Suprapubic skin (tissue), 4 donors: ENCODE data around the gene CBX2.

ENCODE experiments used
- EP300 ChIP-seq: sonication (generic); formaldehyde crosslinking; IDR thresholded peaks from one replicate; pipeline ENCODE4 v1.6.1; 2017; ENCODE audit warnings: antibody characterized with exemption
- POLR2A ChIP-seq, 2 donors: fragments of 450-650 bp; IDR thresholded peaks; one replicate each; pipeline ENCODE4 v1.6.1; 2017; ENCODE audit warnings: antibody characterized with exemption in 2 of 2, mild to moderate bottlenecking in 2 of 2, moderate library complexity in 2 of 2
- POLR2AphosphoS5 ChIP-seq, 3 donors: sonication (generic); formaldehyde crosslinking; IDR thresholded peaks; one replicate each; pipeline ENCODE4 v1.6.1; 2017; ENCODE audit warnings: antibody characterized with exemption in 3 of 3
- TF ChIP-seq, protein P1 (sequence below), 2 donors: fragments of 200-600 bp in 1 of 2; fragments of 450-650 bp in 1 of 2; sonication (generic) in 1 of 2; IDR thresholded peaks; one replicate each; pipeline ENCODE4 v1.5.1; 2016 to 2019; ENCODE audit warnings: antibody characterized with exemption in 2 of 2, mild to moderate bottlenecking in 1 of 2, moderate library complexity in 1 of 2

DNA sequence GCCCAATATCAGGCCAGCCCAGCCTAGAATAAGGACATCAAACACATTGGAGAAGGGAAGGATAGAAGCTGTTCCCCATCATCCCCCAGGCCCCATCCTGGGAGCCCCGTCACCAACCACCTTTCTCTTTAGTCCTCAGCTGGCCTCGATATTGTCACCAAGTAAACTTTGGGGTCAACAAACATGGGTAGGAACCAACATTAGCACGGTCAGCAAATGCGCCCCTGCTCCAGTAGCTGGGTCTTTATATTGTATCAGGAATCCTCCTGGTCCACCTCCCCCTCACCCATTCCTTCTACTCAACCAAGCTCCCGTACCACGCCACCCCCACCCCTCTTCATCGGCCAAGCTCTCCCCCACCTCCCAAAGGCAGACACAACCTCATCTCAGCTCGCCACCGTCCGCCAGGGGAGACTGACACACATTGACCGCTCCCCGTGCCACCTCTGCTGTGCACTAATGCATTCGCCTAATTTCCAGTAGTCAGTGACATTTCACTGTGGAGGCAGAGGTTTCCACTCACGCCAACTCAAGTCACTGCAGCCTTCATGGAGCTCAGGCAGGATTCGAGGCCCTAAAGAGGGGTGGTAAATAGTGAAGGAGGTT lies 20.7 kb upstream of the CBX2 start:
- TF ChIP-seq, protein P1, sequence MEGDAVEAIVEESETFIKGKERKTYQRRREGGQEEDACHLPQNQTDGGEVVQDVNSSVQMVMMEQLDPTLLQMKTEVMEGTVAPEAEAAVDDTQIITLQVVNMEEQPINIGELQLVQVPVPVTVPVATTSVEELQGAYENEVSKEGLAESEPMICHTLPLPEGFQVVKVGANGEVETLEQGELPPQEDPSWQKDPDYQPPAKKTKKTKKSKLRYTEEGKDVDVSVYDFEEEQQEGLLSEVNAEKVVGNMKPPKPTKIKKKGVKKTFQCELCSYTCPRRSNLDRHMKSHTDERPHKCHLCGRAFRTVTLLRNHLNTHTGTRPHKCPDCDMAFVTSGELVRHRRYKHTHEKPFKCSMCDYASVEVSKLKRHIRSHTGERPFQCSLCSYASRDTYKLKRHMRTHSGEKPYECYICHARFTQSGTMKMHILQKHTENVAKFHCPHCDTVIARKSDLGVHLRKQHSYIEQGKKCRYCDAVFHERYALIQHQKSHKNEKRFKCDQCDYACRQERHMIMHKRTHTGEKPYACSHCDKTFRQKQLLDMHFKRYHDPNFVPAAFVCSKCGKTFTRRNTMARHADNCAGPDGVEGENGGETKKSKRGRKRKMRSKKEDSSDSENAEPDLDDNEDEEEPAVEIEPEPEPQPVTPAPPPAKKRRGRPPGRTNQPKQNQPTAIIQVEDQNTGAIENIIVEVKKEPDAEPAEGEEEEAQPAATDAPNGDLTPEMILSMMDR (IDR thresholded peaks at IDR 0.05): no peak
- no peak for TF ChIP-seq POLR2A (IDR thresholded peaks at IDR 0.05)
- no peak for TF ChIP-seq EP300
- TF ChIP-seq POLR2AphosphoS5 (IDR thresholded peaks at IDR 0.05): no peak
